CD8-positive, alpha-beta memory T cell (primary cell): ENCODE results near the gene MIPEP. TPM values are rescaled to one million over a fixed set of nuclear protein-coding genes. Genes with fewer than 3 reads are reported as not detected.

ENCODE experiments used
- CTCF ChIA-PET: fragments of 350-600 bp; sonication (Branson Sonifier 250); formaldehyde crosslinking; loops from one replicate; lab custom pipeline; 2021; ENCODE audit warnings: antibody characterized with exemption; lab: Charles Lee
- POLR2A ChIA-PET: fragments of 350-600 bp; sonication (Branson Sonifier 250); formaldehyde crosslinking; loops from one replicate; lab custom pipeline; 2021; ENCODE audit warnings: antibody characterized with exemption; lab: Charles Lee
- DNase-seq, 5 donors: peaks; one replicate each; pipeline versions ENCODE4 v3.0.0 to v3.0.0-alpha.2; 2020 to 2022; ENCODE audit warnings: mixed read lengths in 1 of 5
- H3K27ac ChIP-seq: one replicate; pipeline ENCODE4 v1.7.0; 2013; ENCODE audit warnings: low read depth, mild to moderate bottlenecking, low read length, moderate library complexity
- H3K27me3 ChIP-seq: 2 replicates; pipeline ENCODE4 v1.7.0; 2013; ENCODE audit warnings: low read length, mild to moderate bottlenecking; ENCODE audit not compliant: insufficient read depth, poor library complexity, severe bottlenecking
- H3K36me3 ChIP-seq: 2 replicates; pipeline ENCODE4 v1.7.0; 2013; ENCODE audit warnings: mild to moderate bottlenecking, low read length, moderate library complexity; ENCODE audit not compliant: insufficient read depth
- H3K4me1 ChIP-seq: 2 replicates; pipeline ENCODE4 v1.7.0; 2013; ENCODE audit warnings: mild to moderate bottlenecking, low read length, moderate library complexity; ENCODE audit not compliant: insufficient read depth
- H3K4me3 ChIP-seq: 2 replicates; pipeline ENCODE4 v1.7.0; 2013; ENCODE audit warnings: mild to moderate bottlenecking, low read length
- H3K9me3 ChIP-seq: 2 replicates; pipeline ENCODE4 v1.7.0; 2013; ENCODE audit warnings: mild to moderate bottlenecking, low read length
- H3K27ac Mint-ChIP-seq, 8 donors: one replicate each; pipeline ENCODE4 v1.8.0; 2020 to 2021; ENCODE audit warnings: mixed read lengths in 8 of 8, mild to moderate bottlenecking in 6 of 8, inconsistent platforms in 3 of 8, moderate library complexity in 3 of 8
- H3K27me3 Mint-ChIP-seq, 2 donors: one replicate each; pipeline ENCODE4 v1.8.0; 2020 to 2021; ENCODE audit warnings: mixed read lengths in 2 of 2, mild to moderate bottlenecking in 1 of 2, moderate library complexity in 1 of 2
- H3K36me3 Mint-ChIP-seq, 3 donors: one replicate each; pipeline ENCODE4 v1.8.0; 2020 to 2021; ENCODE audit warnings: mixed read lengths in 3 of 3, inconsistent platforms in 1 of 3, mild to moderate bottlenecking in 1 of 3
- H3K4me1 Mint-ChIP-seq, 3 donors: one replicate each; pipeline ENCODE4 v1.8.0; 2020 to 2021; ENCODE audit warnings: mixed read lengths in 3 of 3, inconsistent platforms in 1 of 3, mild to moderate bottlenecking in 1 of 3
- H3K4me3 Mint-ChIP-seq, 7 donors: one replicate each; pipeline ENCODE4 v1.8.0; 2020 to 2021; ENCODE audit warnings: mixed read lengths in 7 of 7, mild to moderate bottlenecking in 6 of 7, moderate library complexity in 4 of 7, inconsistent platforms in 2 of 7
- H3K9me3 Mint-ChIP-seq, 5 donors: one replicate each; pipeline ENCODE4 v1.8.0; 2020 to 2022; ENCODE audit warnings: mixed read lengths in 5 of 5, mild to moderate bottlenecking in 3 of 5, moderate library complexity in 2 of 5, inconsistent platforms in 1 of 5
- polyA plus RNA-seq: library from polyadenylated mRNA; unstranded; fragments of 300-500 nt; fragmentation: Illumina TruSeq; gene quantifications from one replicate; pipeline ENCODE4 v1.2.3, GENCODE V29; 2021
- total RNA-seq, 2 experiments: library from RNA; stranded (reverse); gene quantifications; one replicate each; pipeline ENCODE4 v1.2.3, GENCODE V29; 2021

MIPEP gene
- total and polyA plus RNA-seq, 3 experiments from 2014 or later = 17.9 to 23.7 (median 18.8) TPM

- no peaks in the 10 kb centered on the region for H3K27me3 ChIP-seq
- H3K27ac Mint-ChIP-seq = no peak overlapping the region
- no peak overlapping the region for H3K27ac ChIP-seq
- H3K4me3 ChIP-seq = no peak overlapping the region
- H3K4me1 ChIP-seq = peaks cover 9% of the 10 kb centered on the region
- no peaks in the 10 kb centered on the region for H3K36me3 ChIP-seq
- H3K4me3 Mint-ChIP-seq = no peak overlapping the region
- no peak for DNase-seq
- CTCF ChIA-PET = no interaction called here
- POLR2A ChIA-PET = no interaction called here
- no peaks in the 10 kb centered on the region for H3K9me3 ChIP-seq
- H3K9me3 Mint-ChIP-seq = no peaks in the 10 kb centered on the region
- H3K27me3 Mint-ChIP-seq = no peaks in the 10 kb centered on the region
- peaks cover 0 to 2% (median 0%) of the 10 kb centered on the region in 3 donors for H3K36me3 Mint-ChIP-seq
- H3K4me1 Mint-ChIP-seq = peaks cover 9 to 19% (median 10%) of the 10 kb centered on the region in 3 donors
These were observed 196.4 kb downstream of the MIPEP start for GRCh38 chr13:23692816-23693215.

GRCh38 chr13:23690668-23691067, 198.5 kb downstream of the MIPEP start:
- peaks cover 0 to 3% (median 0%) of the 10 kb centered on the region in 5 donors for H3K9me3 Mint-ChIP-seq

DNA sequence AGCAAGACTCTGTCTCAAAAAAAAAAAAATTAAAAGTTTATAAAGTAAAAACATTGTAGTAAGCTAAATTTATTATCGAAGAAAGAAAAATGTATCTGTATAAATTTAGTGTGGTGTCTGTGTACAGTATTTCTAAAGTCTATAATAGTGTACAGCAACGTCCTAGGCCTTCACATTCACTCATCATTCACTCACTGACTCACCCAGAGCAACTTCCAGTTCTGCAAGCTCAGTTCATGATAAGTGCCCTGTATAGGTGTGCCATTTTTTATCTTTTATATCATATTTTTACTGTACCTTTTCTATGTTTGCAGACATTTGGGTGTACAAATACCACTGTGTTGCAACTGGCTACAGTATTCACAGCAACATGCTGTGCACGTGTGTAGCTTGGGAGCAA, 200.9 kb downstream of the MIPEP start:
- Mint-ChIP-seq H3K9me3 (peaks cover 0 to 20% (median 11%) of the 10 kb centered on the region in 5 donors), H3K4me1 (no peaks in the 10 kb centered on the region), H3K36me3 (no peaks in the 10 kb centered on the region), H3K27me3 (peaks cover 0 to 10% of the 10 kb centered on the region in 2 donors), H3K27ac (no peak overlapping the region), H3K4me3 (no peak overlapping the region)
- H3K27ac ChIP-seq = no peak overlapping the region
- DNase-seq = no peak
- no peaks in the 10 kb centered on the region for H3K27me3 ChIP-seq
- H3K36me3 ChIP-seq = no peaks in the 10 kb centered on the region
- peaks cover 4% of the 10 kb centered on the region for H3K9me3 ChIP-seq
- H3K4me1 ChIP-seq = no peaks in the 10 kb centered on the region
- ChIA-PET CTCF (no interaction called here), POLR2A (no interaction called here)
- no peak overlapping the region for H3K4me3 ChIP-seq

More at GRCh38 chr13:23690668-23691067, 198.5 kb downstream of the MIPEP start:
- Mint-ChIP-seq H3K36me3 (no peaks in the 10 kb centered on the region), H3K4me3 (no peak overlapping the region), H3K27ac (peak overlapping the region in 1 of 8 donors; percentile 56), H3K4me1 (peaks cover 0 to 4% (median 2%) of the 10 kb centered on the region in 3 donors), H3K27me3 (peaks cover 0 to 9% of the 10 kb centered on the region in 2 donors)
- no peaks in the 10 kb centered on the region for H3K36me3 ChIP-seq
- H3K4me1 ChIP-seq = no peaks in the 10 kb centered on the region
- no peak for DNase-seq
- H3K27me3 ChIP-seq = no peaks in the 10 kb centered on the region
- CTCF ChIA-PET = no interaction called here
- POLR2A ChIA-PET = no interaction called here
- H3K27ac ChIP-seq = no peak overlapping the region
- no peak overlapping the region for H3K4me3 ChIP-seq
- H3K9me3 ChIP-seq = no peaks in the 10 kb centered on the region

- H3K4me3 Mint-ChIP-seq = no peak overlapping the region
- H3K9me3 Mint-ChIP-seq = peaks cover 0 to 25% (median 12%) of the 10 kb centered on the region in 5 donors
- H3K4me1 ChIP-seq = no peaks in the 10 kb centered on the region
- no peaks in the 10 kb centered on the region for H3K27me3 ChIP-seq
- H3K4me3 ChIP-seq = no peak overlapping the region
- peaks cover 0 to 10% of the 10 kb centered on the region in 2 donors for H3K27me3 Mint-ChIP-seq
- POLR2A ChIA-PET = no interaction called here
- CTCF ChIA-PET = no interaction called here
- H3K27ac ChIP-seq = no peak overlapping the region
- H3K36me3 ChIP-seq = no peaks in the 10 kb centered on the region
- no peak overlapping the region for H3K27ac Mint-ChIP-seq
- H3K4me1 Mint-ChIP-seq = no peaks in the 10 kb centered on the region
- no peak for DNase-seq
- peaks cover 0 to 4% (median 0%) of the 10 kb centered on the region in 3 donors for H3K36me3 Mint-ChIP-seq
- H3K9me3 ChIP-seq = peaks cover 4% of the 10 kb centered on the region
These were observed 201.6 kb downstream of the MIPEP start for GRCh38 chr13:23687614-23688013.

- Histone ChIP-seq H3K9me3 (peaks cover 4% of the 10 kb centered on the region), H3K4me3 (no peak overlapping the region), H3K27me3 (no peaks in the 10 kb centered on the region), H3K36me3 (no peaks in the 10 kb centered on the region), H3K27ac (no peak overlapping the region), H3K4me1 (no peaks in the 10 kb centered on the region)
- Mint-ChIP-seq H3K9me3 (peaks cover 0 to 25% (median 12%) of the 10 kb centered on the region in 5 donors), H3K27ac (no peak overlapping the region), H3K4me3 (no peak overlapping the region), H3K4me1 (no peaks in the 10 kb centered on the region), H3K36me3 (peaks cover 0 to 4% (median 0%) of the 10 kb centered on the region in 3 donors), H3K27me3 (peaks cover 0 to 10% of the 10 kb centered on the region in 2 donors)
- ChIA-PET POLR2A (no interaction called here), CTCF (no interaction called here)
- DNase-seq = no peak
These were observed 202.3 kb downstream of the MIPEP start for GRCh38 chr13:23686948-23687347.

DNA sequence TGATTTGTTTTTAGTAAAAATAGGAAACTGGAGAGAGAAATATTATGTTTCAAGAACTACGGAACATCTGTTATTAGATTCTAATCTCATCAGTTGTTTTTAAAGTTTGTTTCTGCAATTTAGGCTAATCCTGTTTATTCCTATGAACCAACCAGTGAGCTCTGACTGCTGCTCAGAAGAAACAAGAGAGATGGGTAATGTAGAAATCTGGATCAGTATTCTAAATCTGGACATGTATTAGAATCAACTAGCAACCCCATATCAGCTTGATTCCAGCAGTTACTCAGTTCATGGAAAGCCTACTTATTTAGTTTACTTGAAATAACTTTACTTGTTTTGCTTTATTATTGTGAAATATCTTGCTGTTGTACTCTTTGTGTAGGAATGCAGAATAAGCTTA, 203.8 kb downstream of the MIPEP start:
- Histone ChIP-seq H3K27me3 (no peaks in the 10 kb centered on the region), H3K4me1 (no peaks in the 10 kb centered on the region), H3K27ac (no peak overlapping the region), H3K36me3 (no peaks in the 10 kb centered on the region), H3K9me3 (peaks cover 4% of the 10 kb centered on the region), H3K4me3 (no peak overlapping the region)
- no peak overlapping the region for H3K4me3 Mint-ChIP-seq
- peaks cover 0 to 25% (median 12%) of the 10 kb centered on the region in 5 donors for H3K9me3 Mint-ChIP-seq
- peaks cover 0 to 11% of the 10 kb centered on the region in 2 donors for H3K27me3 Mint-ChIP-seq
- peaks cover 0 to 4% (median 0%) of the 10 kb centered on the region in 3 donors for H3K36me3 Mint-ChIP-seq
- DNase-seq = no peak
- POLR2A ChIA-PET = no interaction called here
- H3K4me1 Mint-ChIP-seq = no peaks in the 10 kb centered on the region
- H3K27ac Mint-ChIP-seq = no peak overlapping the region
- CTCF ChIA-PET = no interaction called here

DNA sequence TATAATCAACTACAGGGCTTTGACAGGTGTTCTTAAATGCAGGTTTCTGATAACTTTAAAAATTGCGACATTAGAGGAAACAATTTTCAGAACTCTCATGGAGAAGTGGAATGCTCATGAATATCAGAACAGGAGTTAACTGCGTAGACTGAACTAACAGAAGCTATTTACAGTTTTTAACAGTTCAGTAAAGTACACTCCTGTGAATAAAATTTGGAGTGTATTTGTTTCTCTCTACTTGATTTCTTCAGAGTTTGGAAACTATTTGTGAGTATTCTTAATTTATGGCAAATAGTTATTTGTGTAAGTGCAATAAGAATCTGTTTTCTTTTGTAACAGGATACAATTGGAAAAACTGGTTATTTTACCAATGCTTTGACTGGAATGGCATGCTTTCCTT, 204.6 kb downstream of the MIPEP start:
- Histone ChIP-seq H3K4me1 (no peaks in the 10 kb centered on the region), H3K27me3 (no peaks in the 10 kb centered on the region), H3K4me3 (no peak overlapping the region), H3K27ac (no peak overlapping the region), H3K9me3 (peaks cover 4% of the 10 kb centered on the region), H3K36me3 (no peaks in the 10 kb centered on the region)
- Mint-ChIP-seq H3K27me3 (peaks cover 3 to 13% of the 10 kb centered on the region in 2 donors), H3K36me3 (peaks cover 0 to 4% (median 0%) of the 10 kb centered on the region in 3 donors), H3K27ac (no peak overlapping the region), H3K9me3 (peaks cover 0 to 25% (median 12%) of the 10 kb centered on the region in 5 donors), H3K4me1 (no peaks in the 10 kb centered on the region), H3K4me3 (no peak overlapping the region)
- POLR2A ChIA-PET = no interaction called here
- CTCF ChIA-PET = no interaction called here
- no peak for DNase-seq

DNA sequence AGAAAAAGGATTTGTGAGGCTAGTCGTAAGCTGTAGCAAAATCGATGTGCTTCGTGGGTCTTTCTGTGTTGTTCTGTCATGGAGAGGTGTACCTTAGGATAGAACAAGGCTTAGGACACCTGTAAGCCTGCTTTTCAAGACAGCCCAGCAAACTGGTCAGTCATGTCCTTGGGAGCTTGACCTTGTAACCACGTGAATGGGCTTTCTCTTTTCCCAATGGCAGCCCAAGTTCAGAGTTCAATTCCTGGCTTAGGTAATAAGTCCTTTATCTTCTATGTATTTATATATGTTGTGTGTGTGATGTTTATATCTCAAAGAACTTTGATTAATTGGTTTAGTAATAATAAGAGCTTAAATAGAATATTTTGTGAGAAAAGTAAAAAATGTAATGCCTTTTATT, 206.1 kb downstream of the MIPEP start:
- no peak overlapping the region for H3K27ac ChIP-seq
- POLR2A ChIA-PET = no interaction called here
- H3K9me3 ChIP-seq = peaks cover 4% of the 10 kb centered on the region
- Mint-ChIP-seq H3K4me1 (no peaks in the 10 kb centered on the region), H3K27me3 (peaks cover 5 to 22% of the 10 kb centered on the region in 2 donors), H3K27ac (no peak overlapping the region), H3K36me3 (peaks cover 0 to 9% (median 0%) of the 10 kb centered on the region in 3 donors), H3K9me3 (peaks cover 0 to 25% (median 12%) of the 10 kb centered on the region in 5 donors), H3K4me3 (no peak overlapping the region)
- H3K36me3 ChIP-seq = no peaks in the 10 kb centered on the region
- DNase-seq = no peak
- no peaks in the 10 kb centered on the region for H3K27me3 ChIP-seq
- H3K4me3 ChIP-seq = no peak overlapping the region
- CTCF ChIA-PET = no interaction called here
- H3K4me1 ChIP-seq = no peaks in the 10 kb centered on the region
